Measurements from ENCODE around the gene MGRN1. TPM values are rescaled to one million over a fixed set of nuclear protein-coding genes. Genes with fewer than 3 reads are reported as not detected.

The MGRN1 gene
- total and polyA plus RNA-seq, 2 of the 13 experiments (the other 11 are each of a cell fraction or from before 2014, with no cell fraction given) = 11.9 to 12.6 TPM

DNA sequence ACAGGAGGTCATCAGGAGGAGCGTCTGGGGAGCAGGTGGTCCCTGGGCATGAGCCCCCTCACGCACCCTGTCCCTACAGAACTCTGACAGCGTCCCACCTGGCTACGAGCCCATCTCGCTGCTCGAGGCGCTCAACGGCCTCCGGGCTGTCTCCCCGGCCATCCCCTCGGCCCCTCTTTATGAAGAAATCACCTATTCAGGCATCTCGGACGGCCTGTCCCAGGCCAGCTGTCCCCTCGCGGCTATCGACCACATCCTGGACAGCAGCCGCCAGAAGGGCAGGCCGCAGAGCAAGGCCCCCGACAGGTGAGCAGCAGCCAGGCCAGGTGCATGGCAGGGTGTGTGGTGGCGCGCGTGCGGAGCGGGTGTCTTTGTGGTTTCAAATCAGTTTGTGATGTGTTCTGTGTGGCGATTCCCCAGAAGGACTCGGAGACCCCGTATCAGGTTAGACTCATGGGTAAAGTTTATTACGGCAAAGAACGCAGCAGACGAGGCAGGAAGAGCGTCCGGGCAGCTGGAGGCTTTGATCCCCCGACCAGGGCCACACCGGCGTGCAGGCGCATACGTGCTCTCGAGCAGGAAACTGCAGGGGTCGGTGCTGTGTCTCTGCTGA is 57.0 kb downstream of the MGRN1 start (continued):
- TF ChIP-seq ZNF431 (CRISPR knock-in tag; IDR thresholded peaks at IDR 0.05; ENCODE audit: borderline replicate concordance, low read depth) (no peak), RBFOX2 (IDR thresholded peaks at IDR 0.05; ENCODE audit: low read depth, low read length) (0 out of 2 replicates have a peak, but pooled peaks have one; percentile 7)

DNA sequence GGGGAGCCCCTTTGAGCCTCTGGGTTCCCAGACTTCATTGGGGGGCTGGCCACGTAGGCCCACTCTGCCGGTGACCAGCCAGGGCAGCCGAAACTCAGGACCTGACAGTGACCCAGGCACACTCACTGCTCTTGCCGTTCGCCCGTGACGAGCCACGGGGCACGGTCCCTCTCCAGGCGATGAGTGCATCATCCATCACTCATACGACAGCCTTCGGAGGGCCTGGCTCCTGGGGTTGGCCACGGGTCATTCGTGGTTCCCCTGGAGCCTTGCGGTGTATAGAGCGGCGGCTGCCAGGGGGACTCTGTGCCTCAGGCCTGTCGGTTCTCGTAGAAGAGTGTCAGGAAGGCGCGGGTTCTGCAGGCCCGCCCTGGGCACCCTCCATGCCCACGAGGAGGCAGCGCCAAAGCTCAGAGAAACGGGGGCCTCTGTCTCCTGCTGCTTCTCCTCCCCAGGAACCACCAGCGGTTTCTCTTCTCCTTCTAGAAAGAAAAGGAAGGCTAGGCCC is 57.5 kb downstream of the MGRN1 start:
- in situ Hi-C loops (cut with HindIII; ENCODE audit: extremely low pct_ligation_motif_present, low pct_unique_long_range_greater_than_20kb) = no loop called here
- H3K27ac ChIP-seq (ENCODE audit: extremely low read length, insufficient read depth, low read length) = no peak overlapping the region
- H3K27me3 ChIP-seq (ENCODE audit: control insufficient read depth in 1 of 2, insufficient read depth in 2 of 2, low read length in 2 of 2) = no peaks in the 10 kb centered on the region
- BruUV-seq (replicated peaks) = no TSS peak
- H2AFZ ChIP-seq (ENCODE audit: low read length) = no peak overlapping the region
- ChIA-PET CTCF (ENCODE audit: low intra/inter-chr PET ratio, low total read pairs) (no interaction called here), POLR2A (interaction anchor here (0.9 to 1.2 kb wide), 2 partner anchors 19 to 58 kb away, joined by 3 to 5 read pairs; no protein-coding TSS in a partner anchor)
- intact Hi-C loops (cut with micrococcal nuclease; ENCODE audit: unreplicated experiment) = no loop called here
- ATAC-seq (no peak), DNase-seq (ENCODE audit: low spot score) (no peak), FAIRE-seq (no peak)
- WGBS (ENCODE audit: low lambda C conversion rate) = 96% methylated on average over 14 of the region's 26 CpGs
- H3K36me3 ChIP-seq (replicated peaks in 1 of 2; ENCODE audit: control insufficient read depth in 1 of 2, insufficient read depth in 2 of 2, low read length in 2 of 2) = peaks cover 29 to 67% of the 10 kb centered on the region in 2 experiments; a peak in 4 of 5 replicates
- no peak overlapping the region for H3K4me3 ChIP-seq (replicated peaks in 1 of 3; ENCODE audit: insufficient read depth in 1 of 3, low read depth in 2 of 3, low read length in 3 of 3)
- TF ChIP-seq HHEX (CRISPR knock-in tag; IDR thresholded peaks at IDR 0.05) (no peak), ZNF343 (CRISPR knock-in tag; IDR thresholded peaks at IDR 0.05) (no peak)
- TF ChIP-seq, protein P1, sequence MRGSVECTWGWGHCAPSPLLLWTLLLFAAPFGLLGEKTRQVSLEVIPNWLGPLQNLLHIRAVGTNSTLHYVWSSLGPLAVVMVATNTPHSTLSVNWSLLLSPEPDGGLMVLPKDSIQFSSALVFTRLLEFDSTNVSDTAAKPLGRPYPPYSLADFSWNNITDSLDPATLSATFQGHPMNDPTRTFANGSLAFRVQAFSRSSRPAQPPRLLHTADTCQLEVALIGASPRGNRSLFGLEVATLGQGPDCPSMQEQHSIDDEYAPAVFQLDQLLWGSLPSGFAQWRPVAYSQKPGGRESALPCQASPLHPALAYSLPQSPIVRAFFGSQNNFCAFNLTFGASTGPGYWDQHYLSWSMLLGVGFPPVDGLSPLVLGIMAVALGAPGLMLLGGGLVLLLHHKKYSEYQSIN (CRISPR knock-in tag; IDR thresholded peaks at IDR 0.05; ENCODE audit: borderline replicate concordance) = no peak
- H3K4me2 ChIP-seq (ENCODE audit: low read depth, low read length) = no peak overlapping the region
- peaks cover 17% of the 10 kb centered on the region for H3K4me1 ChIP-seq (ENCODE audit: insufficient read depth, low read length)
- no peaks in the 10 kb centered on the region for H3K9me3 ChIP-seq (ENCODE audit: low read length)
- no peaks in the 10 kb centered on the region for H4K20me1 ChIP-seq (ENCODE audit: insufficient read depth, low read length)
- no peak overlapping the region for H3K9ac ChIP-seq (ENCODE audit: insufficient read depth, low read depth, low read length)
- no peaks in the 10 kb centered on the region for H3K79me2 ChIP-seq (ENCODE audit: insufficient read depth, low read length)

Data from HepG2 (cell line).